HPDE6-E6E7 (cell line): ENCODE results near the gene ARAF.
"Not testable (repeated sequence)": the region's sequence is repeated elsewhere in the genome, so short reads cannot be mapped to it uniquely, and the experiment has no call there.

Experiments used
- DNase-seq: peaks from one replicate; pipeline ENCODE4 v3.0.0; 2011; ENCODE audit warnings: missing footprints; ENCODE audit errors: extremely low spot score

ARAF gene

DNA sequence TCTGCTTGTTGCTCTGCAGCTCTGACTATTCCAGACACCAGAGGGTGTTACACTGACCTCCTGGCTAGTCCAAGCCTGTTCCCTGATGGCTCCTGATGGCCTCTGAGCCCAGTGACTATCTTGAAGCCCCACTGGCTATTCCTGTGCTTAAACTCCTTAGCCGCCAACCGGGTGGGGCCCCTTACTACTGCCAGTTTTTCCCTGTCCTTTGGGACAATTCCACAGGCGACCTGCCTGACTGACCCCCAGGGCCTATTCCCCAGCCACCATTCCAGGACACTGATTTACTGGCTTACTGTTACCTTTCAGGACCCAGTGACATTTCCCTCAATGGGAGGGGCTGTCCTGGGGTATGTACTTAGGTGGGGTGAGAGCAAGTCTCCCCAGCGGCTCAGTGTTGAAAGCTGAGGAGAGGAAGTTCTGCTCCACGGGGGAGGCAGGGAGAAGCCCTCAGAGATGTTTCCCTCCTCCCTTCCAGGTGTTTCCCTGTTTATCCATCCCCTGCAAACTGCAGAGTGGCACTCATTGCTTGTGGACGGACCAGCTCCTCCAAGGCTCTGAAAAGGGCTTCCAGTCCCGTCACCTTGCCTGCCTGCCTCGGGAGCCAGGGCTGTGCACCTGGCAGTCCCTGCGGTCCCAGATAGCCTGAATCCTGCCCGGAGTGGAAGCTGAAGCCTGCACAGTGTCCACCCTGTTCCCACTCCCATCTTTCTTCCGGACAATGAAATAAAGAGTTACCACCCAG is 25.2 kb downstream of the ARAF start:
- no peak for DNase-seq

- no peak for DNase-seq
Measured at GRCh38 chrX:47587091-47587891, 26.3 kb downstream of the ARAF start.

- DNase-seq, result no peak
Measured at GRCh38 chrX:47587906-47588735, 27.1 kb downstream of the ARAF start.

- no peak for DNase-seq
Measured at GRCh38 chrX:47590984-47591383, 30.0 kb downstream of the ARAF start.

GRCh38 chrX:47593522-47593921 is 32.5 kb downstream of the ARAF start:
- DNase-seq, result no peak

- no peak for DNase-seq
Measured at GRCh38 chrX:47595716-47596251, 34.8 kb downstream of the ARAF start.

- no peak for DNase-seq
Measured at GRCh38 chrX:47596256-47596655, 35.3 kb downstream of the ARAF start.

DNA sequence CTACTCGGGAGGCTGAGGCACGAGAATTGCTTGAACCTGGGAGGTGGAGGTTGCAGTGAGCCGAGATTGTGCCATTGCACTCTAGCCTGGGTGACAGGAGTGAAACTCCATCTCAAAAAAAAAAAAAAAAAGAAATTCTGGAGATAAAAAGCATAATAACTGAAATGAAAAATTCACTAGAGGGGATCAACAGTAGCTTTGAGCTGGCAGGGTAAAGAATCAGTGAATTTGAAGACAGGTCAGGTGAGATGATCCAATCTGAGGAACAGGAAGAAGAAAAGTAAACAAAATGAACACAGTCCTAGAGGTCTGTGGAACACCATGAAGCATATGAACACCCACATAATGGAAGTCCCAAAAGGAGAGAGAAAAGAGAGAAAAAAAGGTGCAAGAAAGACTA is 36.2 kb downstream of the ARAF start:
- no peak for DNase-seq

DNA sequence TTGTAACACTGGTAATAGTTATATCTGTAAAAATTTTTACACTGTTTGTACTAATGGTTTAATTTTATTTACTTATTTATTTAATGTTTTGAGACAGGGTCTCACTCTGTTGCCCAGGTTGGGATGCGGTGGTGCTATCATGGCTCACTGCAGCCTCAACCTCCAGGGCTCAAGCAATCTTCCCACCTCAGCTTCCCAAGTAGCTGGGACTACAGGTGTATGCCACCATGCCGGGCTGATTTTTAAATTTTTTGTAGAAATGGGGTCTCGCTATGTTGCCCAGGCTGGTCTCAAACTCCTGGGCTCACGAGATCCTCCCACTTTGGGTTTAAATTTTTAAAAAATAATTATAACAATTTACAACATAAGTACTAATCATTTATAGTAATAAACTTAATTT is 42.1 kb downstream of the ARAF start:
- DNase-seq, result not testable (repeated sequence)

DNA sequence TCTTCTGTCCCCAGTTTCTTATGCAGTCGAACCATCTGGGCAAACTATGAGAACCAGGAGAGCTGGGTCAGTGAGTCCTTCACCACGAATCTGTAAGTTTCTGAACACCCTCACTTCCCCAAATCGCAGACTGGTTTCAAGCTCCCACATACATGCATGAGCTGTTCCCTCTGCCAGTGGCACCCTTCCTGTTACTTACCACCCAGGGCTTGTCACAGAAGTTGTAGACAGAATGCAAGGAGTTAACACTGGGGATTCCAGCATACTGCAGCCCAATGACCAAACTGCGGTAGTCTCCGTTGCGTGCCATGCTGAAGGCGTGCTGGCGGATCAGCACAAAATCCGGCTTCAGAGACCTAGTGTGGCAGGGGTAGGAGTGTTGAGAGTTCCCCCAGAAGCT is 44.0 kb downstream of the ARAF start:
- no peak for DNase-seq

- no peak for DNase-seq
Measured at GRCh38 chrX:47607091-47607490, 46.1 kb downstream of the ARAF start.

DNA sequence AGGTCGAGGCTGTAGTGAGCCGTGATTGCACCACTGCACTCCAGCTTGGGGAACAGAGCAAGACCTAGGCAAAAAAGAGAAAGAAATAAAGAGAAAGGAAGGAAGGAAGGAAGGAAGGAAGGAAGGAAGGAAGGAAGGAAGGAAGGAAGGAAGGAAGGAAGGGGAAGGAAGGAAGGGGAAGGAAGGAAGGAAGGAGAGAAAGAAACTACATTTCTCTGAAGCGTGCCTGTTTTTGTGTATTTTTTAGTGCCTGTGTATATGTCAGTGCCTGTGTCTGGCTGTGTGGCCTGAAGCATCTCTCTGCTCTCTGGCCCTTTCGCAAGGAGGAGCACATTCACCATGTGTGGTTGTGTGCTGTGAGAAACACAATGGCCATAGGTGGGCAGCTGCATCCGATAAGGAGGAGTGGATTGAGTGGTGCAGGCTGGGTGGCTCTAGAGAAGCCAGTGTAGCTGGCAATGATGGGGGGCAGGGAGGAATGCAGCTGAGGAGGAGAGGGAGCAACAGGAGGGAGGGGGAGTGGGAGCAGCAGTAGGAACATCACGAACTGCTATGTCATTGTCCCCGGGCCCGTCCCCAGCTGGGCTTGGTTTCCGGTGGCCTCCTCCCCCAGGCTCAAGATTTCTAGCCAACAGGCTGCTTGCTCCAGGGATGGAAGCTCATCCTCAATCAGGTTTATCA is 47.3 kb downstream of the ARAF start:
- DNase-seq, result no peak

GRCh38 chrX:47610511-47610910 is 49.5 kb downstream of the ARAF start:
- no peak for DNase-seq

- no peak for DNase-seq
Measured at GRCh38 chrX:47611489-47611888, 50.5 kb downstream of the ARAF start.

- DNase-seq, result no peak
Measured at GRCh38 chrX:47611926-47612325, 50.9 kb downstream of the ARAF start.

DNA sequence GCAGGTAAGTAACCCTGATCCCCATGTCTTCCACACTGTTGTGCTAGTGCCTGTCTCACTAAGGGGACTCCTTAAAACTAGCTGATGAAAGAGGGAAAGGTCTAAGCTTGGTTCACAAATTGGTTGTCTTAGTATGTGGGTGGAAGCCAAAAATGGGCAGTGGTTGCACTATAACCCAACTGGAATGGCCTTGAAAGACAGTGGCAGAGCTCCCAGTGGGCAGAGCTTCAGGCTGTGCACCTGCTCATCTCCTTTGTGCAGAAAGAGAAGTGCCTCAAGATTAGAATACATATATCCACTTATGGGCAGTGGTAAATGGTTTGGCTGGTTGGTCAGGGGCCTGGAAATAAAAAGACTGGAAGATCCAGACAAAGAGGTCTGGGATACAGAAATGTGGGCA is 51.4 kb downstream of the ARAF start:
- DNase-seq, result no peak

- DNase-seq, result no peak
Measured at GRCh38 chrX:47613082-47613481, 52.1 kb downstream of the ARAF start.

- DNase-seq, result no peak
Measured at GRCh38 chrX:47614618-47615017, 53.6 kb downstream of the ARAF start.

- DNase-seq, result no peak
Measured at GRCh38 chrX:47618923-47619485, 58.0 kb downstream of the ARAF start.

GRCh38 chrX:47619486-47620302 is 58.7 kb downstream of the ARAF start, which contains the start of gene SYN1:
Gene SYN1 (minus strand): TSS chrX:47619857. CDS start chrX:47619728, 129 bp downstream.
- peak; percentile 45 for DNase-seq
